HL-60 (cell line): ENCODE results near the gene SLIT2.

ENCODE experiments used
- DNase-seq, 2 experiments: peaks; one replicate each; pipeline ENCODE4 v3.0.0-alpha.2; 2010 to 2020; ENCODE audit warnings: low read depth in 1 of 2, low spot score in 1 of 2
- H3K27ac ChIP-seq: fragments of 250-450 bp; sonication (Bioruptor Pico); replicated peaks from 2 replicates; pipeline ENCODE4 v1.5.1; 2020; ENCODE audit warnings: mild to moderate bottlenecking, moderate library complexity
- H3K27me3 ChIP-seq: fragments of 250-450 bp; sonication (Bioruptor Pico); 2 replicates; pipeline ENCODE4 v1.5.1; 2021; ENCODE audit warnings: mild to moderate bottlenecking, moderate library complexity; ENCODE audit not compliant: insufficient read depth, poor library complexity, severe bottlenecking
- H3K4me3 ChIP-seq: replicated peaks from 2 replicates; pipeline ENCODE4 v1.5.1; 2011; ENCODE audit warnings: mild to moderate bottlenecking, control low read depth, low read length; ENCODE audit not compliant: insufficient read depth
- GABPA ChIP-seq: IDR thresholded peaks from 2 replicates; pipeline ENCODE4 v1.6.1; 2012; ENCODE audit warnings: low read depth
- POLR2AphosphoS5 ChIP-seq: IDR thresholded peaks from 2 replicates; pipeline ENCODE4 v1.6.1; 2012; ENCODE audit warnings: low read depth
- SPI1 ChIP-seq: IDR thresholded peaks from 2 replicates; pipeline ENCODE4 v1.6.1; 2012; ENCODE audit warnings: low read depth, mild to moderate bottlenecking, borderline replicate concordance
- long read RNA-seq: library from polyadenylated mRNA; unstranded; transcript quantifications from one replicate; pipeline ENCODE4 v2.0.0, GENCODE V29; 2020
- TF ChIP-seq, protein P1 (sequence below): IDR thresholded peaks from 2 replicates; pipeline ENCODE4 v1.6.1; 2012; ENCODE audit warnings: low read depth; ENCODE audit not compliant: insufficient replicate concordance
- TF ChIP-seq, protein P2 (sequence below): IDR thresholded peaks from one replicate; pipeline ENCODE4 v1.5.1; 2011; ENCODE audit warnings: low read length, control low read depth, inconsistent platforms; ENCODE audit not compliant: insufficient read depth

The SLIT2 gene, protein sequence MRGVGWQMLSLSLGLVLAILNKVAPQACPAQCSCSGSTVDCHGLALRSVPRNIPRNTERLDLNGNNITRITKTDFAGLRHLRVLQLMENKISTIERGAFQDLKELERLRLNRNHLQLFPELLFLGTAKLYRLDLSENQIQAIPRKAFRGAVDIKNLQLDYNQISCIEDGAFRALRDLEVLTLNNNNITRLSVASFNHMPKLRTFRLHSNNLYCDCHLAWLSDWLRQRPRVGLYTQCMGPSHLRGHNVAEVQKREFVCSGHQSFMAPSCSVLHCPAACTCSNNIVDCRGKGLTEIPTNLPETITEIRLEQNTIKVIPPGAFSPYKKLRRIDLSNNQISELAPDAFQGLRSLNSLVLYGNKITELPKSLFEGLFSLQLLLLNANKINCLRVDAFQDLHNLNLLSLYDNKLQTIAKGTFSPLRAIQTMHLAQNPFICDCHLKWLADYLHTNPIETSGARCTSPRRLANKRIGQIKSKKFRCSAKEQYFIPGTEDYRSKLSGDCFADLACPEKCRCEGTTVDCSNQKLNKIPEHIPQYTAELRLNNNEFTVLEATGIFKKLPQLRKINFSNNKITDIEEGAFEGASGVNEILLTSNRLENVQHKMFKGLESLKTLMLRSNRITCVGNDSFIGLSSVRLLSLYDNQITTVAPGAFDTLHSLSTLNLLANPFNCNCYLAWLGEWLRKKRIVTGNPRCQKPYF (N-terminal part only)
- long read RNA-seq, result 0 reads

DNA sequence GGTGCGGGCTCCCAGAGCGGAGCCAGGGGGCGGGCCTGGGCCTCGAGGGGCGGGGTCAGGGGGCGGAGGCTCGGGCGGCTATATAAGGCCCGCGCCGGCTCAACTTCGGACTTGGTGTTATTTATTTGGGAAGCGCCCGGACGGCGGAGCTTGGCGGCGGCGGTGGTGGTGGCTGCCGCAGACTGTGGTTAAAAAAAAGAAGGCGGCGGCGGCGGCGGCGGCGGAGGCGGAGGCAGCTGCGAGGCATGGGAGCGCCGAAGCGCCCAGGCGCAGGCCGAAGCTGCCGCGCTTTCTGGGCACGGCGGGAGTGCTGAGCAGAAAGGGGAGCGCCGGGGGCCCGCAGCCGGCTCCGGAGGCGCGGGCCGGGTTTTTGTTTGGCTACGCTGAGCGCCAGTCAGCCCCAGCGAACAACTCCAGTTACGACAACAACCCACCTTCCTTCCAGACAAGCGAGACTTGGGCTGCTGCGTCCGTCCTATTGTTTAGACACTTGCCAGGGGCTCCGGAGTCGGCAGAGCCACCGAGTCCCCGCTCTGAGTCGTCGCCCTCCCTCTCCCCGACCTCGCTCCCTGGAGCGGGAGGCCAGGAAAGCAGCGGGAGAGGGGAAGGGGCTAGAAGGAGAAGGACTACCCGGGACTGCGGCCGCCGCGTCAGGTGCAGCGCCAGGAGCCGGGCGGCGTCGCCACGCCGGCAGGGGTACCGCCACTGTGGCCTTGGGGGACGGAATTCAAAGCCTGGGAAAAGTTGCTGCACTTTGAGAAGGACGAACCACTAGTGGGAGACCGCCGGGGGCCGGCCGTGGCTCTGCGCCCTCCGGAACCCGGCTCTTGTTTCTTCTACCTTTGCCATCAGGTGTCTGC, at the start of gene SLIT2:
SLIT2 (plus strand) TSS at position 110 of the 860 bp plus-strand sequence. CDS start 1,911 bp downstream, outside the sequence.
- no peak within 1 kb of the TSS for H3K27ac ChIP-seq
- DNase-seq, result peak; percentile 8 to 53
- H3K4me3 ChIP-seq, result peak within 1 kb of the TSS; percentile 42
- H3K27me3 ChIP-seq, result peaks cover 50% of the 10 kb centered on the region
- TF ChIP-seq GABPA, result no peak
- TF ChIP-seq, protein P1, sequence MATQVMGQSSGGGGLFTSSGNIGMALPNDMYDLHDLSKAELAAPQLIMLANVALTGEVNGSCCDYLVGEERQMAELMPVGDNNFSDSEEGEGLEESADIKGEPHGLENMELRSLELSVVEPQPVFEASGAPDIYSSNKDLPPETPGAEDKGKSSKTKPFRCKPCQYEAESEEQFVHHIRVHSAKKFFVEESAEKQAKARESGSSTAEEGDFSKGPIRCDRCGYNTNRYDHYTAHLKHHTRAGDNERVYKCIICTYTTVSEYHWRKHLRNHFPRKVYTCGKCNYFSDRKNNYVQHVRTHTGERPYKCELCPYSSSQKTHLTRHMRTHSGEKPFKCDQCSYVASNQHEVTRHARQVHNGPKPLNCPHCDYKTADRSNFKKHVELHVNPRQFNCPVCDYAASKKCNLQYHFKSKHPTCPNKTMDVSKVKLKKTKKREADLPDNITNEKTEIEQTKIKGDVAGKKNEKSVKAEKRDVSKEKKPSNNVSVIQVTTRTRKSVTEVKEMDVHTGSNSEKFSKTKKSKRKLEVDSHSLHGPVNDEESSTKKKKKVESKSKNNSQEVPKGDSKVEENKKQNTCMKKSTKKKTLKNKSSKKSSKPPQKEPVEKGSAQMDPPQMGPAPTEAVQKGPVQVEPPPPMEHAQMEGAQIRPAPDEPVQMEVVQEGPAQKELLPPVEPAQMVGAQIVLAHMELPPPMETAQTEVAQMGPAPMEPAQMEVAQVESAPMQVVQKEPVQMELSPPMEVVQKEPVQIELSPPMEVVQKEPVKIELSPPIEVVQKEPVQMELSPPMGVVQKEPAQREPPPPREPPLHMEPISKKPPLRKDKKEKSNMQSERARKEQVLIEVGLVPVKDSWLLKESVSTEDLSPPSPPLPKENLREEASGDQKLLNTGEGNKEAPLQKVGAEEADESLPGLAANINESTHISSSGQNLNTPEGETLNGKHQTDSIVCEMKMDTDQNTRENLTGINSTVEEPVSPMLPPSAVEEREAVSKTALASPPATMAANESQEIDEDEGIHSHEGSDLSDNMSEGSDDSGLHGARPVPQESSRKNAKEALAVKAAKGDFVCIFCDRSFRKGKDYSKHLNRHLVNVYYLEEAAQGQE, result no peak
- TF ChIP-seq POLR2AphosphoS5, result no peak
- TF ChIP-seq, protein P2, sequence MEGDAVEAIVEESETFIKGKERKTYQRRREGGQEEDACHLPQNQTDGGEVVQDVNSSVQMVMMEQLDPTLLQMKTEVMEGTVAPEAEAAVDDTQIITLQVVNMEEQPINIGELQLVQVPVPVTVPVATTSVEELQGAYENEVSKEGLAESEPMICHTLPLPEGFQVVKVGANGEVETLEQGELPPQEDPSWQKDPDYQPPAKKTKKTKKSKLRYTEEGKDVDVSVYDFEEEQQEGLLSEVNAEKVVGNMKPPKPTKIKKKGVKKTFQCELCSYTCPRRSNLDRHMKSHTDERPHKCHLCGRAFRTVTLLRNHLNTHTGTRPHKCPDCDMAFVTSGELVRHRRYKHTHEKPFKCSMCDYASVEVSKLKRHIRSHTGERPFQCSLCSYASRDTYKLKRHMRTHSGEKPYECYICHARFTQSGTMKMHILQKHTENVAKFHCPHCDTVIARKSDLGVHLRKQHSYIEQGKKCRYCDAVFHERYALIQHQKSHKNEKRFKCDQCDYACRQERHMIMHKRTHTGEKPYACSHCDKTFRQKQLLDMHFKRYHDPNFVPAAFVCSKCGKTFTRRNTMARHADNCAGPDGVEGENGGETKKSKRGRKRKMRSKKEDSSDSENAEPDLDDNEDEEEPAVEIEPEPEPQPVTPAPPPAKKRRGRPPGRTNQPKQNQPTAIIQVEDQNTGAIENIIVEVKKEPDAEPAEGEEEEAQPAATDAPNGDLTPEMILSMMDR, result no peak
- TF ChIP-seq SPI1, result no peak

DNA sequence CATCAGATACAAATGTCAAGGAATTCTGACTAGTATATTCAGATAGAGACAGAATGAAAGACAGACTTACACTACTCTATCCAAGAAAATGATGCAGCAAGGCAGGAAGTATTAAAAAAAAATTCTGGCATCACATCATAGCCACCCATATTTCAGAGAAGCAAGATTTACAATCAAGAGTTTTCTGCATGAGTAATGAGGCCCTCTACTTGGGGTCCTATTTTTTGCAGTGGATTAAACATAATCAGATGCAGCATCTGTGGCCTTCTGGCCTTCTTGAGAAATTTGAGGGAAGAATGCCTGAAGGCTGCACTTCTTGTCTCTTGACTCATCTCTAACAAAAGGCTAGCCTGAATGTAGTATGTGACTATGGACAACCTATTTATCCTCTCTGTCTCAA, 48.2 kb upstream of the SLIT2 start:
- no peak for TF ChIP-seq GABPA
- no peak for TF ChIP-seq POLR2AphosphoS5
- no peaks in the 10 kb centered on the region for H3K27me3 ChIP-seq
- H3K27ac ChIP-seq, result no peak overlapping the region
- DNase-seq, result no peak
- H3K4me3 ChIP-seq, result no peak overlapping the region

DNA sequence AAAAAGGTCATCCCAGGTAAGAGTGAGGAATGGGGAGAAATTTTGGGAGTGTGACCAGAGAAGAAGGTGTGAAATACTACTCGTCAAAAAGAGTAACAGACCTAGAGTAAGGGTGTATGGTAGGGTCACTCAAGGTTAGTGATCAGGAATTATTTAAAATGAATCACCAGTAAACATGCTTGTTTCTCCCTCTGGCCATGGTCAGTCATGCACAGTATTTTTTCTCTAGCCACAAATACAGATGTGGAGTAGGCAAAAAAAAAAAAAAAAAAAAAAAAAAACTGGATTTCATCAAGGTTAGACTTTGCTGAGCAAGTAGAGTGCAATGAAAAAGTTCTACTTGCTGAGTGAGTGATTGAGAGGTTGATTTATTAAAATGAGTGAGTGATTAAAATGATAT, 34.2 kb upstream of the SLIT2 start:
- no peaks in the 10 kb centered on the region for H3K27me3 ChIP-seq
- no peak for DNase-seq
- no peak overlapping the region for H3K4me3 ChIP-seq
- no peak for TF ChIP-seq GABPA
- no peak for TF ChIP-seq POLR2AphosphoS5
- TF ChIP-seq, protein P2, result no peak
- TF ChIP-seq, protein P1, result no peak
- TF ChIP-seq SPI1, result no peak
- no peak overlapping the region for H3K27ac ChIP-seq
